GM23248 (cell line): ENCODE data around the gene KRT13.

Source experiments
- EZH2 ChIP-seq: fragments of 200-600 bp; sonication (generic); IDR thresholded peaks from 2 replicates; pipeline ENCODE4 v1.6.1; 2018; ENCODE audit warnings: antibody characterized with exemption, mild to moderate bottlenecking; ENCODE audit not compliant: insufficient read depth, poor library complexity, severe bottlenecking
- EZH2phosphoT487 ChIP-seq: fragments of 200-600 bp; sonication (generic); IDR thresholded peaks from 2 replicates; pipeline ENCODE4 v1.6.1; 2018; ENCODE audit warnings: antibody characterized with exemption, moderate library complexity, mild to moderate bottlenecking, low read depth; ENCODE audit not compliant: insufficient read depth

DNA sequence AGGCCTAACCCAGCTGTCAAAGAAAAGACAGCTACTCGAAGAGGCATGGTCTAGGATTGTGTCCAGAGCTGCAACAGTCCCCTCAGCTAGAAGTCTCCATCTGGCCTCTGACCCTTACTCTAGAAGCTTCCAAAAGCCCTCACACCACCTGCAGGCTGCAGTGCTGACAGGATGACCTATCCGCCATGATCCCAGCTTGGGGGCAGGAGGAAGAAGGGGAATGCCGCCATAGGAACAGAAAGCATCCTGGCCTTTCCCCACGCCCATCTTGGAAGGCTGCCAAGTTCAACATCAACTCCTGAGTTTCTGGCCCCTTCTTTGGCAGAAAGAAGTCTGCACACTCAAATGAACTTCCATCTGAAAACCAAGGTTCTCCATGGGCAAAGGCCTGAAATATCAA is 12.6 kb downstream of the KRT13 start:
- TF ChIP-seq EZH2phosphoT487 (no peak), EZH2 (no peak)
